OCI-LY3 (cell line): ENCODE measurements around the gene FOSL2.

Source experiments
- H2AFZ ChIP-seq: fragments of 200-600, 300-600 bp; shearing (Covaris generic); 2 replicates; pipeline ENCODE4 v1.6.0; 2014; ENCODE audit warnings: antibody characterized with exemption, low read depth, low read length
- H3K27ac ChIP-seq: fragments of 200-600, 300-600 bp; sonication (generic); 2 replicates; pipeline ENCODE4 v1.5.1; 2014; ENCODE audit warnings: mild to moderate bottlenecking, low read length, moderate library complexity, mixed read lengths
- H3K27me3 ChIP-seq: fragments of 200-600, 300-600 bp; sonication (generic); 2 replicates; pipeline ENCODE4 v1.6.1; 2014; ENCODE audit warnings: low read depth, low read length, mixed read lengths
- H3K36me3 ChIP-seq: fragments of 200-600, 300-600 bp; sonication (generic); replicated peaks from 2 replicates; pipeline ENCODE3; 2014; ENCODE audit warnings: low read depth, low read length, mixed read lengths
- H3K4me1 ChIP-seq: fragments of 300-600, 200-600 bp; sonication (generic); 2 replicates; pipeline ENCODE4 v1.6.1; 2014; ENCODE audit warnings: low read length, mixed read lengths
- H3K4me2 ChIP-seq: fragments of 200-600, 300-600 bp; sonication (generic); 2 replicates; pipeline ENCODE4 v1.6.1; 2014; ENCODE audit warnings: low read length, mixed read lengths
- H3K4me3 ChIP-seq: fragments of 300-600, 200-600 bp; sonication (generic); 2 replicates; pipeline ENCODE4 v1.5.1; 2014; ENCODE audit warnings: antibody characterized with exemption, mild to moderate bottlenecking, low read length, moderate library complexity
- H3K79me2 ChIP-seq: fragments of 300-600, 200-600 bp; shearing (Covaris generic); 2 replicates; pipeline ENCODE4 v1.6.1; 2014; ENCODE audit warnings: mild to moderate bottlenecking, low read length, mixed read lengths
- H3K9ac ChIP-seq: fragments of 300-600, 200-600 bp; shearing (Covaris generic); 2 replicates; pipeline ENCODE4 v1.6.0; 2014; ENCODE audit warnings: mild to moderate bottlenecking, low read length, moderate library complexity
- H3K9me3 ChIP-seq: fragments of 200-600, 300-600 bp; shearing (Covaris generic); 2 replicates; pipeline ENCODE4 v1.6.1; 2014; ENCODE audit warnings: low read length, mixed read lengths; ENCODE audit not compliant: insufficient read depth
- H4K20me1 ChIP-seq: fragments of 200-600, 300-600 bp; sonication (generic); 2 replicates; pipeline ENCODE4 v1.6.1; 2016; ENCODE audit warnings: low read length, mixed read lengths; ENCODE audit not compliant: insufficient read depth
- EZH2phosphoT487 ChIP-seq: fragments of 200-600 bp; shearing (Covaris generic); IDR thresholded peaks from 2 replicates; pipeline ENCODE4 v1.6.1; 2018; ENCODE audit warnings: antibody characterized with exemption, mixed run types, low read depth
- TF ChIP-seq, protein P1 (sequence below): fragments of 200-600, 300-600 bp; sonication (generic); IDR thresholded peaks from 2 replicates; pipeline ENCODE4 v1.5.1; 2014; ENCODE audit warnings: antibody characterized with exemption, low read length, low read depth

FOSL2 gene

DNA sequence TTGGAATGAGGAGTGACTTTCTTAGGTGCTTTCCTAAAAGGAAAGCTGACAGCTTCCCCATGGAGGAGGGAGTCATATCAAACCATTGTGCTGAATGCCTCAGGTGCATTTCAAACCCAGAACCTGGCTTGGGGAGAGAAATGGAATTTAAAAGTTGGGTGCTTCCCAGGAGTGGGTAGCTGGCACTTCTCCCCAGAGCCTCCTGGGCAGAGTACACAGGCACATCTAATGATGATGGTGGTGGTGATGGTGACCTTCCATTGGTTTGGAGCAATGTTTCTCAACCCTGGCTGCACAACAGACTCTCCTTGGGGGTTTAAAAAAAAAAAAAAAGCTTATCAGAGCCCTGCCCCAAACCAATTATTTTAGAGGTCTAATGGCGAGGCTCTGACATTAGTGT, 8.3 kb downstream of the FOSL2 start:
- no peak overlapping the region for H2AFZ ChIP-seq
- no peak overlapping the region for H3K4me2 ChIP-seq

DNA sequence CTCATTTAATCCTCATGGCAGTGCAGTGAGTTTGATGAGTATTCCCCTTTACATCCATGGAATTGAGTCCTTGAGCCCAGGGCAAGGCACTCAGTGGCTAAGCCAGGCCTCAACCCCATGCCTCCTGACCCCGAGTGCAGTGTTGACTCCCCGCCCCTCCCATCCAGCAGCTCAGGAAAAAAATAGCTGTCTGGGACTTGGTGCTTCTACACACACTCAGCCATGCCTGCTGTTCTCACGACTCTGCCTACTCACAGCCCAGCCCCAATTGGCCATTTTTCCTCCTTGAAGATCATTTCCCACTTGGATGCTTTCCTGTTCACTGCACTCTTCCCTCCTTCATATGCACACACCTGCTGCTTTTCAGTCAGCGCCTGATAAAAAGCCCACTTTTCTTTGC, 8.8 kb downstream of the FOSL2 start:
- Histone ChIP-seq H3K79me2 (no peaks in the 10 kb centered on the region), H3K4me3 (no peak overlapping the region), H3K27me3 (peaks cover 10% of the 10 kb centered on the region; the same call in 1 of the 2 replicates), H3K4me2 (no peak overlapping the region), H3K9ac (no peak overlapping the region), H3K27ac (no peak overlapping the region), H3K9me3 (no peaks in the 10 kb centered on the region), H3K36me3 (no peaks in the 10 kb centered on the region), H3K4me1 (no peaks in the 10 kb centered on the region), H2AFZ (no peak overlapping the region), H4K20me1 (no peaks in the 10 kb centered on the region)
- TF ChIP-seq, protein P1, sequence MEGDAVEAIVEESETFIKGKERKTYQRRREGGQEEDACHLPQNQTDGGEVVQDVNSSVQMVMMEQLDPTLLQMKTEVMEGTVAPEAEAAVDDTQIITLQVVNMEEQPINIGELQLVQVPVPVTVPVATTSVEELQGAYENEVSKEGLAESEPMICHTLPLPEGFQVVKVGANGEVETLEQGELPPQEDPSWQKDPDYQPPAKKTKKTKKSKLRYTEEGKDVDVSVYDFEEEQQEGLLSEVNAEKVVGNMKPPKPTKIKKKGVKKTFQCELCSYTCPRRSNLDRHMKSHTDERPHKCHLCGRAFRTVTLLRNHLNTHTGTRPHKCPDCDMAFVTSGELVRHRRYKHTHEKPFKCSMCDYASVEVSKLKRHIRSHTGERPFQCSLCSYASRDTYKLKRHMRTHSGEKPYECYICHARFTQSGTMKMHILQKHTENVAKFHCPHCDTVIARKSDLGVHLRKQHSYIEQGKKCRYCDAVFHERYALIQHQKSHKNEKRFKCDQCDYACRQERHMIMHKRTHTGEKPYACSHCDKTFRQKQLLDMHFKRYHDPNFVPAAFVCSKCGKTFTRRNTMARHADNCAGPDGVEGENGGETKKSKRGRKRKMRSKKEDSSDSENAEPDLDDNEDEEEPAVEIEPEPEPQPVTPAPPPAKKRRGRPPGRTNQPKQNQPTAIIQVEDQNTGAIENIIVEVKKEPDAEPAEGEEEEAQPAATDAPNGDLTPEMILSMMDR, result no peak
- TF ChIP-seq EZH2phosphoT487, result no peak

More for the DNA sequence above, 8.3 kb downstream of the FOSL2 start:
- Histone ChIP-seq H3K4me3 (no peak overlapping the region), H3K36me3 (no peaks in the 10 kb centered on the region), H3K9ac (no peak overlapping the region), H3K4me1 (no peaks in the 10 kb centered on the region), H3K79me2 (no peaks in the 10 kb centered on the region), H4K20me1 (no peaks in the 10 kb centered on the region), H3K27ac (no peak overlapping the region), H3K27me3 (peaks cover 10% of the 10 kb centered on the region; the same call in 1 of the 2 replicates), H3K9me3 (no peaks in the 10 kb centered on the region)
- TF ChIP-seq EZH2phosphoT487, result no peak
- TF ChIP-seq, protein P1, result no peak

DNA sequence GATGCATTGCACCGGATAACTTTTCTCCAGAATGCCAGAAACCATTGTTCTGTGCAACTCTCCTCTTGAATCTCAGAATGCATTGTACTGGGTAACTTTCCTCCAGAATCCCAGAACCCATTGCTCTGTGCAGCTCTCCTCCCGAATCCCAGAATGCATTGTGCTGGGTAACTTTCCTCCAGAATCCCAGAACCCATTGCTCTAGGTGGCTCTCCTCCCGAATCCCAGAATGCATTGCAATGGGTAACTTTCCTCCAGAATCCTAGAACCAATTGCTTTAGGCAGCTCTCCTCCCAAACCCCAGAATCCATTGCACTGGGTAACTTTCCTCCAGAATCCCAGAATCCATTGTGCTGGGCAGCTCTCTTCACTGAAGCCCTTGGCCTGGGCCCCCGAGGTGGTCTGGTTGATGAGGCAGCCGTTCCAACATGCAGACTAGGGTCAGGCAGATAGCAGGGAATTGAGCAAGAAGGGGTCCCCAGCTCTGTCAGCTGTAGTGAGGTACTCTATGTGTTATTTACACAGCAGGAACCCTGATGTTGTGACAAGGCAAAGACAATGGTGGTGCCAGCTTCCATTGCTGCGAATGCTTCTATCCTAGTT, 9.4 kb downstream of the FOSL2 start:
- H3K27ac ChIP-seq, result no peak overlapping the region
- no peaks in the 10 kb centered on the region for H3K4me1 ChIP-seq
- H3K4me2 ChIP-seq, result no peak overlapping the region
- H3K36me3 ChIP-seq, result no peaks in the 10 kb centered on the region
- no peak overlapping the region for H2AFZ ChIP-seq
- peaks cover 10% of the 10 kb centered on the region; the same call in 1 of the 2 replicates for H3K27me3 ChIP-seq
- no peak overlapping the region for H3K4me3 ChIP-seq
- no peaks in the 10 kb centered on the region for H4K20me1 ChIP-seq
- no peaks in the 10 kb centered on the region for H3K79me2 ChIP-seq
- no peaks in the 10 kb centered on the region for H3K9me3 ChIP-seq
- TF ChIP-seq, protein P1, result no peak
- no peak for TF ChIP-seq EZH2phosphoT487
- no peak overlapping the region for H3K9ac ChIP-seq

DNA sequence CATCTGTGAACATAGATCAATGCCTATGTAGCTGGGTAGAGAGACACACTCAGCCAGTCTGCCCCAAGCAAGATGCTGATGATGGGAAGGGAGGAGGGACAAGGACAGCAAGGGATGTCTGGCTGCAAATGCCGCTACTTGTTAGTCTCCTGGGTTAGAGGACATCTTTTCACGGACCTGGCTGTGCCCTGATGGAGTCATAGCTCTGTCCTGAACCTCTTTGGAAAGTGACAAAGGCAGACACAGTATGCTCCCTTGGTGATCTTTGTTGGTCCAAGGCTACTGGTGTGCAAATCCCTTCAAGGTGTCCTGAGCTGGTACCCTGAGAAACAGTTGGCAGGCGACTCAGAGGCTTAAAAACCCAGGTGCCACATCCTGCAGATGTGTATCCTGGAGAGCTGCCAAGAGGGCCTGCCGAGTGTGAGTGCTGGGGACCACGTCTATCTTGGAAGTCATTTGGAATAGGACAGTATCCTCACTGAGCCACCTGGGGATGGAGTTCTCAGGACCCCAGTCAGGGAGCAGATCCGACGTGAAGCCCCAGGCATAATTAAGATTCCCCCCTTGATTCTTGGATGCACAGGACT, 10.8 kb downstream of the FOSL2 start:
- H2AFZ ChIP-seq, result no peak overlapping the region
- H3K79me2 ChIP-seq, result no peaks in the 10 kb centered on the region
- no peak overlapping the region for H3K9ac ChIP-seq
- peaks cover 10% of the 10 kb centered on the region; the same call in 1 of the 2 replicates for H3K27me3 ChIP-seq
- no peak overlapping the region for H3K4me3 ChIP-seq
- no peak overlapping the region for H3K4me2 ChIP-seq
- no peaks in the 10 kb centered on the region for H3K36me3 ChIP-seq
- TF ChIP-seq, protein P1, result no peak
- no peak for TF ChIP-seq EZH2phosphoT487
- H4K20me1 ChIP-seq, result no peaks in the 10 kb centered on the region
- no peak overlapping the region for H3K27ac ChIP-seq
- no peaks in the 10 kb centered on the region for H3K9me3 ChIP-seq
- H3K4me1 ChIP-seq, result no peaks in the 10 kb centered on the region
